ENCODE measurements around the gene MGAT4A. TPM values are rescaled to one million over a fixed set of nuclear protein-coding genes. Genes with fewer than 3 reads are reported as not detected.

Gene MGAT4A
- total and polyA plus RNA-seq, 2 of the 8 experiments (the other 6 are each of a cell fraction or from before 2014, with no cell fraction given): 1.4 to 7.7 TPM

- TF ChIP-seq CHD7 (IDR thresholded peaks at IDR 0.05; ENCODE audit: insufficient replicate concordance, low read length): no peak
- no peak for TF ChIP-seq CHD2 (IDR thresholded peaks at IDR 0.05; ENCODE audit: low read length)
- no peak for TF ChIP-seq BCL11A (IDR thresholded peaks at IDR 0.05; ENCODE audit: low read depth in 2 of 2, low read length in 2 of 2)
- TF ChIP-seq USF2 (IDR thresholded peaks at IDR 0.05; ENCODE audit: low read length): no peak
- no peak for TF ChIP-seq CBX8 (IDR thresholded peaks at IDR 0.05; ENCODE audit: borderline replicate concordance, low read depth, low read length)
- TF ChIP-seq ATF3 (IDR thresholded peaks at IDR 0.05; ENCODE audit: insufficient read depth, low read depth, low read length): no peak
- TF ChIP-seq TCF12 (IDR thresholded peaks at IDR 0.05; ENCODE audit: low read depth, low read length): no peak
These were observed 72.0 kb downstream of the MGAT4A start (continued) for GRCh38 chr2:98658816-98659490.

Data from H1 (cell line).